ENCODE measurements around the gene KLHL29.

KLHL29 gene

DNA sequence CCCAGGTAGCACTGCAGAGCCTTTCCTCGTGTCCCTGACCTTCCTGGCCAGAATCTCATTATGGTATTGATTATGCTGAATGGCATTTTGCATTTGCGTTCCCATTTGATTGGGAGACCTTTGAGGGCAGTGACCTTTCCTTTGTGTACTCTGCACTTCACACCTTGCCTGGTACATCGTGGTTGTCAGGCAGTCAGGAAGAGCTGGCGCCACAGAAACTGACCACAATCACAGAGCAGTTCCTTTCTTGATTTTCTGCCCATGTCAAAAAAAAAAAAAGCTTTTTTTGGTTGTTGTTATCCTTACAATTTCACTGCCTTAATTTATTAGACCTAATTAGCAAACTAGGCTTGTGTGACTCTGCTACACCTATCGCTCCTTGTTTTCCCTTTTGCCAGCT is 8.9 kb upstream of the KLHL29 start:
- H3K4me1 ChIP-seq (ENCODE audit: control insufficient read depth, insufficient read depth, low read length): peaks cover 2% of the 10 kb centered on the region
- no peak overlapping the region for H3K4me3 ChIP-seq (ENCODE audit: low read depth, low read length)
- H3K36me3 ChIP-seq (ENCODE audit: control insufficient read depth, insufficient read depth, low read length): no peaks in the 10 kb centered on the region
- no peaks in the 10 kb centered on the region for H3K9me3 ChIP-seq (ENCODE audit: control insufficient read depth, insufficient read depth, low read length)
- H3K9ac ChIP-seq (ENCODE audit: low read depth, low read length): no peak overlapping the region
- peaks cover 2% of the 10 kb centered on the region for H3K27me3 ChIP-seq (ENCODE audit: control insufficient read depth, insufficient read depth, low read length)

GRCh38 chr2:23376972-23377371 is 8.0 kb upstream of the KLHL29 start:
- Histone ChIP-seq H3K9ac (ENCODE audit: low read depth, low read length) (no peak overlapping the region), H3K9me3 (ENCODE audit: control insufficient read depth, insufficient read depth, low read length) (no peaks in the 10 kb centered on the region), H3K4me3 (ENCODE audit: low read depth, low read length) (no peak overlapping the region), H3K4me1 (ENCODE audit: control insufficient read depth, insufficient read depth, low read length) (peaks cover 2% of the 10 kb centered on the region), H3K36me3 (ENCODE audit: control insufficient read depth, insufficient read depth, low read length) (no peaks in the 10 kb centered on the region), H3K27me3 (ENCODE audit: control insufficient read depth, insufficient read depth, low read length) (peaks cover 8% of the 10 kb centered on the region)

DNA sequence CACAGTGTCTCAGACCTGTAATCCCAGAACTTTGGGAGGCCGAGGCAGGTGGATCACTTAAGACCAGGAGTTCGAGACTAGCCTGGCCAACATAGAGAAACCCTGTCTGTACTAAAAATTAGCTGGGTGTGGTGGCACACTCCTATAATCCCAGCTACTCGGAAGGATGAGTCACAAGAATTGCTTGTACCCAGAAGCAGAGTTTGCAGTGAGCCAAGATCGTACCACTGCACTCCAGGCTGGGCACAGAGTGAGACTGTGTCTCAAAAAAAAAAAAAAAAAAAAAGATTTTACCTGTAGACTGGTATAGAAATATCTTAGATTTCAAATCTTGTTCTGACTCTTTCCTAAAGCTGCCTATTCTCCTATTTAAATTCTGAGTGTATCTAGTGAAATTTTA is 7.2 kb upstream of the KLHL29 start:
- Histone ChIP-seq H3K9me3 (ENCODE audit: control insufficient read depth, insufficient read depth, low read length) (no peaks in the 10 kb centered on the region), H3K4me3 (ENCODE audit: low read depth, low read length) (no peak overlapping the region), H3K4me1 (ENCODE audit: control insufficient read depth, insufficient read depth, low read length) (peaks cover 2% of the 10 kb centered on the region), H3K27me3 (ENCODE audit: control insufficient read depth, insufficient read depth, low read length) (peaks cover 15% of the 10 kb centered on the region), H3K9ac (ENCODE audit: low read depth, low read length) (no peak overlapping the region), H3K36me3 (ENCODE audit: control insufficient read depth, insufficient read depth, low read length) (no peaks in the 10 kb centered on the region)

- Histone ChIP-seq H3K9ac (ENCODE audit: low read depth, low read length) (no peak overlapping the region), H3K27me3 (ENCODE audit: control insufficient read depth, insufficient read depth, low read length) (peaks cover 22% of the 10 kb centered on the region), H3K4me3 (ENCODE audit: low read depth, low read length) (no peak overlapping the region), H3K9me3 (ENCODE audit: control insufficient read depth, insufficient read depth, low read length) (no peaks in the 10 kb centered on the region), H3K4me1 (ENCODE audit: control insufficient read depth, insufficient read depth, low read length) (peaks cover 2% of the 10 kb centered on the region), H3K36me3 (ENCODE audit: control insufficient read depth, insufficient read depth, low read length) (no peaks in the 10 kb centered on the region)
Measured at GRCh38 chr2:23378496-23378895, 6.5 kb upstream of the KLHL29 start.

GRCh38 chr2:23379220-23379695 is 5.7 kb upstream of the KLHL29 start:
- Histone ChIP-seq H3K4me3 (ENCODE audit: low read depth, low read length) (no peak overlapping the region), H3K4me1 (ENCODE audit: control insufficient read depth, insufficient read depth, low read length) (peaks cover 2% of the 10 kb centered on the region), H3K27me3 (ENCODE audit: control insufficient read depth, insufficient read depth, low read length) (peaks cover 30% of the 10 kb centered on the region), H3K9ac (ENCODE audit: low read depth, low read length) (no peak overlapping the region), H3K9me3 (ENCODE audit: control insufficient read depth, insufficient read depth, low read length) (no peaks in the 10 kb centered on the region), H3K36me3 (ENCODE audit: control insufficient read depth, insufficient read depth, low read length) (no peaks in the 10 kb centered on the region)

GRCh38 chr2:23380562-23381065 is 4.4 kb upstream of the KLHL29 start:
- no peak overlapping the region for H3K9ac ChIP-seq (ENCODE audit: low read depth, low read length)
- H3K36me3 ChIP-seq (ENCODE audit: control insufficient read depth, insufficient read depth, low read length): no peaks in the 10 kb centered on the region
- H3K9me3 ChIP-seq (ENCODE audit: control insufficient read depth, insufficient read depth, low read length): no peaks in the 10 kb centered on the region
- peaks cover 33% of the 10 kb centered on the region for H3K27me3 ChIP-seq (ENCODE audit: control insufficient read depth, insufficient read depth, low read length)
- H3K4me1 ChIP-seq (ENCODE audit: control insufficient read depth, insufficient read depth, low read length): peaks cover 2% of the 10 kb centered on the region
- no peak overlapping the region for H3K4me3 ChIP-seq (ENCODE audit: low read depth, low read length)

DNA sequence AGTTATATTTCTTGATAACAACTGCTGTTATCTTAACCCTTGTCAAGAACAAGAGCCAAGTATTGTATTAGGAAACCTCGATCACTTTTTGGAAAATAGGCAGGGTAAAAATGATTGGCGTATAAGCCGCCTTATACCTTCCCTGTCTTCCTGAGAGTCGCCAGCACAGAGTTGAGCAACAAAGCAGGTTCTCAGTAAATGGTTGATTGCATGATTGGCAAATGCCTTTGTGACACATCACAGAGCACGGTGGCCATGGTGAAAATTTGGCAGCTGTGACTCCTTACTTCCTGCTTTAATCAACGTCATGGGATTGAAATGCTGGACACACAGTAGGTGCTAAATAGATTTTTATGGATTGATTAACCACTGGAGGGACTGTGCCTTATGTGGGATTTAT is 3.9 kb upstream of the KLHL29 start:
- H3K4me1 ChIP-seq (ENCODE audit: control insufficient read depth, insufficient read depth, low read length): peaks cover 2% of the 10 kb centered on the region
- no peaks in the 10 kb centered on the region for H3K9me3 ChIP-seq (ENCODE audit: control insufficient read depth, insufficient read depth, low read length)
- H3K9ac ChIP-seq (ENCODE audit: low read depth, low read length): no peak overlapping the region
- H3K27me3 ChIP-seq (ENCODE audit: control insufficient read depth, insufficient read depth, low read length): peaks cover 34% of the 10 kb centered on the region
- no peaks in the 10 kb centered on the region for H3K36me3 ChIP-seq (ENCODE audit: control insufficient read depth, insufficient read depth, low read length)
- no peak overlapping the region for H3K4me3 ChIP-seq (ENCODE audit: low read depth, low read length)

GRCh38 chr2:23381485-23381884 is 3.5 kb upstream of the KLHL29 start:
- H3K9me3 ChIP-seq (ENCODE audit: control insufficient read depth, insufficient read depth, low read length): no peaks in the 10 kb centered on the region
- H3K27me3 ChIP-seq (ENCODE audit: control insufficient read depth, insufficient read depth, low read length): peaks cover 38% of the 10 kb centered on the region
- H3K36me3 ChIP-seq (ENCODE audit: control insufficient read depth, insufficient read depth, low read length): no peaks in the 10 kb centered on the region
- H3K9ac ChIP-seq (ENCODE audit: low read depth, low read length): no peak overlapping the region
- peaks cover 2% of the 10 kb centered on the region for H3K4me1 ChIP-seq (ENCODE audit: control insufficient read depth, insufficient read depth, low read length)
- H3K4me3 ChIP-seq (ENCODE audit: low read depth, low read length): no peak overlapping the region

GRCh38 chr2:23383100-23383499 is 1.9 kb upstream of the KLHL29 start:
- H3K4me3 ChIP-seq (ENCODE audit: low read depth, low read length): no peak overlapping the region
- H3K27me3 ChIP-seq (ENCODE audit: control insufficient read depth, insufficient read depth, low read length): peaks cover 54% of the 10 kb centered on the region
- H3K9ac ChIP-seq (ENCODE audit: low read depth, low read length): no peak overlapping the region
- H3K9me3 ChIP-seq (ENCODE audit: control insufficient read depth, insufficient read depth, low read length): no peaks in the 10 kb centered on the region
- peaks cover 2% of the 10 kb centered on the region for H3K4me1 ChIP-seq (ENCODE audit: control insufficient read depth, insufficient read depth, low read length)
- no peaks in the 10 kb centered on the region for H3K36me3 ChIP-seq (ENCODE audit: control insufficient read depth, insufficient read depth, low read length)

GRCh38 chr2:23385351-23385747 is 370 bp downstream of the KLHL29 start:
- Histone ChIP-seq H3K27me3 (ENCODE audit: control insufficient read depth, insufficient read depth, low read length) (peaks cover 61% of the 10 kb centered on the region), H3K36me3 (ENCODE audit: control insufficient read depth, insufficient read depth, low read length) (no peaks in the 10 kb centered on the region), H3K9ac (ENCODE audit: low read depth, low read length) (no peak overlapping the region), H3K4me3 (ENCODE audit: low read depth, low read length) (peak overlapping the region; percentile 35), H3K9me3 (ENCODE audit: control insufficient read depth, insufficient read depth, low read length) (no peaks in the 10 kb centered on the region), H3K4me1 (ENCODE audit: control insufficient read depth, insufficient read depth, low read length) (peaks cover 2% of the 10 kb centered on the region)

DNA sequence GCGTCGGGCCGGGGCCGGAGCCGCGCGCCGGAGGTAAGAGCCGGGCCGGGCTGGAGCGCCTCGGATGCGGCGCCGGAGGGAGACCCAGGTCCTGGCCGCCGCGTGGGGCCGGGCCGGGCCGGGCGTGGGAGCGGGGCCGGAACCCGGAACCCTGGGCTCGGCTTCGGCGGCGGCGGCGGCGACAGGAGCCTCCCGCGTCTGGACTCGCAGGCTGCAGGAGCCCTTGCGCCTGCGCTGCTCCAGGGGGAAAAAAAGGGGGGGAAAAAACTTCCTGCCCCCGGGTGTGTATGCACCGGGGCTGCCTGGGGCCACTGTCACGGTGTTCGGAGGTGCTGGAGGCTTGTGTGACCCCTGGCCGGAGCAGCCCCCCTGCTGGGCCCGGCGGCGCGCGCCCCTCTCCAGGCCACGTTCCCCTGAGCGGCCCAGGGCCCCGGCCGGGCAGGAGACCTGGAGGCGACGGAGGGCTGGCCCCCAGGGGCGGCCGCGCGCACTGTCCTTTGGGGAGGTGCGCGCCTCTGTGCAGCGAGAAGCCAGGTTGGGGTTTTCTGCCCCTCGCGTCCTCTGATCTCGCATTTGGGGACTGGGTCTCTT is 864 bp downstream of the KLHL29 start:
- Histone ChIP-seq H3K27me3 (ENCODE audit: control insufficient read depth, insufficient read depth, low read length) (peaks cover 61% of the 10 kb centered on the region), H3K36me3 (ENCODE audit: control insufficient read depth, insufficient read depth, low read length) (no peaks in the 10 kb centered on the region), H3K9ac (ENCODE audit: low read depth, low read length) (no peak overlapping the region), H3K4me3 (ENCODE audit: low read depth, low read length) (peak overlapping the region; percentile 77), H3K4me1 (ENCODE audit: control insufficient read depth, insufficient read depth, low read length) (peaks cover under 1% of the 10 kb centered on the region), H3K9me3 (ENCODE audit: control insufficient read depth, insufficient read depth, low read length) (no peaks in the 10 kb centered on the region)

DNA sequence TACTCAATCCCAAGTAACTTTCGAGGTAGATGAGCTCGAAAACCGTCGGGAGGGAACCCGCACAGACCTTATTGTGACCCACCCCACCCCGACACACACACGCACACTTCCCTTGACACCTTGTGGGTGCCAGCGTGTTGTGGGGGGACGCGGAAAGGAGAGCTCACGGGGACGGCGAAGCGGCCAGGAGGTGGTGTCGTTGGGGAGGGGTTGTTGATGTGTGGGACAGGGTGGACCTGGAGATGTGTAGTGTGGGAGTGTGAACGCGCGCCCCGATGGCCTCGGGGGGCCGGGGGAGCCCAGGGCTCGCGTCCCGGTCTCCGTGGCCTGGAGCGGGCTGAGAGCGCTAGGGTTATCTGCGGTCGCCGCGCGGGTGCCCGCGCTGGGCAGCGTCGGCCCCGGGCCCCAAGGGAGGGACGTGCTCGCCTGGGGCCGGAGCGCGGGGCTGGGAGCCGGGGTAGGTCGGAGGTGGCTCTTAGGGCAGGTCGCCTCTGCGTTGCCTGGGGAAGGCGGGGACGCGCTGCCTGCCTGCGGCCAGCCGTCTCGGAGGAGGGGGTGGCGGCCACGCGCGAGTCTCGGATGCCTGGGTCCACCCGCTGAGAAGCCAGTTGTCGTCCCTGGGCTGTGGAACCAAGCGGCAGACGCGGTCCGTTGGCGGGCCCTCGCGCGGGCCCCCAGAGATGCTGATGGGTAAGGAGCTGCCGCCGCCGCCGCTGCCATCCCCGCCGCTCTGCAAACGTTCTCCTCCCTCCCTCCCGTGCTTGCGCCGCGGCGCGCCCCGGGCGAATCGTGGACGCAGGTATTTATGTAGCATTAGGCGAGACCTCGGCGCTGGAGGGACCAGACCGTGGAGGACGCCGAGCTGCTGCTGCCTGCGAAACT is 1.6 kb downstream of the KLHL29 start:
- Histone ChIP-seq H3K36me3 (ENCODE audit: control insufficient read depth, insufficient read depth, low read length) (no peaks in the 10 kb centered on the region), H3K9ac (ENCODE audit: low read depth, low read length) (no peak overlapping the region), H3K27me3 (ENCODE audit: control insufficient read depth, insufficient read depth, low read length) (peaks cover 56% of the 10 kb centered on the region), H3K9me3 (ENCODE audit: control insufficient read depth, insufficient read depth, low read length) (no peaks in the 10 kb centered on the region), H3K4me3 (ENCODE audit: low read depth, low read length) (peak overlapping the region; percentile 77), H3K4me1 (ENCODE audit: control insufficient read depth, insufficient read depth, low read length) (no peaks in the 10 kb centered on the region)
